Measurements from ENCODE around the gene HDAC2.
"Not testable (repeated sequence)": the region's sequence is repeated elsewhere in the genome, so short reads cannot be mapped to it uniquely, and the experiment has no call there.

Gene HDAC2

DNA sequence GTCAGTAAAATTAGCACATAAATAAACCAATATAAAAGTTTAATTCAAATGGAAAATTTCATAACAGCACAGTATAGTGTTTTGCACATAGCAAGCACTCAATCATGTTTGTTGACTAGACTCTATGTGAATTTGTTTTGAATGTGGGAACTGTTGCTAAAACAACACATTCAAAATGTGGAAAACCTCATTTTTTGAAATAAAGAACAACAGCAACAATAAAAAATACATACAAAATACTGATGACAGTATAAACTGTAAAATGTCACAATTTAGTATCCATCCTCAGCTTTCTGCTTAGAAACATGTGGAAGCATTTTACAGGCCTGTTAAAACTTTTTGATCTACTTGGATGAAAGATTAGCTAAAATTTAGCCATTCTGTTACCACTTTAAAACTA lies 47.4 kb downstream of the HDAC2 start:
- no peak overlapping the region for H3K27ac ChIP-seq
- ChIA-PET CTCF (no interaction called here), POLR2A (ENCODE audit: low non-redundant PET) (no interaction called here)
- no peak for DNase-seq (ENCODE audit: low spot score)
- TF ChIP-seq, protein P1, sequence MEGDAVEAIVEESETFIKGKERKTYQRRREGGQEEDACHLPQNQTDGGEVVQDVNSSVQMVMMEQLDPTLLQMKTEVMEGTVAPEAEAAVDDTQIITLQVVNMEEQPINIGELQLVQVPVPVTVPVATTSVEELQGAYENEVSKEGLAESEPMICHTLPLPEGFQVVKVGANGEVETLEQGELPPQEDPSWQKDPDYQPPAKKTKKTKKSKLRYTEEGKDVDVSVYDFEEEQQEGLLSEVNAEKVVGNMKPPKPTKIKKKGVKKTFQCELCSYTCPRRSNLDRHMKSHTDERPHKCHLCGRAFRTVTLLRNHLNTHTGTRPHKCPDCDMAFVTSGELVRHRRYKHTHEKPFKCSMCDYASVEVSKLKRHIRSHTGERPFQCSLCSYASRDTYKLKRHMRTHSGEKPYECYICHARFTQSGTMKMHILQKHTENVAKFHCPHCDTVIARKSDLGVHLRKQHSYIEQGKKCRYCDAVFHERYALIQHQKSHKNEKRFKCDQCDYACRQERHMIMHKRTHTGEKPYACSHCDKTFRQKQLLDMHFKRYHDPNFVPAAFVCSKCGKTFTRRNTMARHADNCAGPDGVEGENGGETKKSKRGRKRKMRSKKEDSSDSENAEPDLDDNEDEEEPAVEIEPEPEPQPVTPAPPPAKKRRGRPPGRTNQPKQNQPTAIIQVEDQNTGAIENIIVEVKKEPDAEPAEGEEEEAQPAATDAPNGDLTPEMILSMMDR (conservative IDR thresholded peaks at IDR 0.05; ENCODE audit: low read depth) = no peak

DNA sequence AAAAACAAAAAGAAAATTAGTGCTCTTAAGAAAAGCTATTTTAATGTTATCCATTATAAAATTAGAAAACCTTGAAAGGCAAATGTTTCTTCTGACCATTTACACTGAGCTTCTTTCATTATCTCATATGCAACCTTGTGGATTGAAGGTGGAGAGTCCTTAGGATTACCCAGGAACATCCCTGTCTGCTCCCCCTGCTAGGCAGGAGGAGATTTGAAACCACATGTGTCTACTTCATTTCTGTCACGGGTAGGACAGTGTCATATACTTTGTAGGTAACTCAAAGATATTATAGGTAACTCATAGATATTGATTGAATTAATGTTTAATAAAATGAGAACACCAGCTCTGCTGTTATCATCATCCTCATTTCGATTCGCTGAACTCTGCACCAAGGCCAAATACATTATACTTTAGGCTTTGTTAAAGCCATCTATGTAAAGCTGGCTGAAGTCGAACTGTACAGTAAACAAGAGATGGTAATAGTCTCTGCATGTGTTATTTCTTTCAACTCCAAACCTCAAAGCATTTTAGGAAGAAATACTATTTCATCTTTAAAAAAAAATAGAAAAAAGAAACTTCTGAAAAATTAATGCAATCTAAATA lies 49.5 kb downstream of the HDAC2 start:
- TF ChIP-seq, protein P1 (conservative IDR thresholded peaks at IDR 0.05; ENCODE audit: low read depth) = no peak
- DNase-seq (ENCODE audit: low spot score) = no peak
- ChIA-PET POLR2A (ENCODE audit: low non-redundant PET) (no interaction called here), CTCF (interaction anchor here (0.6 kb wide), 2 partner anchors 21 to 1245 kb away, joined by 3 read pairs; no protein-coding TSS in a partner anchor)
- no peak overlapping the region for H3K27ac ChIP-seq

DNA sequence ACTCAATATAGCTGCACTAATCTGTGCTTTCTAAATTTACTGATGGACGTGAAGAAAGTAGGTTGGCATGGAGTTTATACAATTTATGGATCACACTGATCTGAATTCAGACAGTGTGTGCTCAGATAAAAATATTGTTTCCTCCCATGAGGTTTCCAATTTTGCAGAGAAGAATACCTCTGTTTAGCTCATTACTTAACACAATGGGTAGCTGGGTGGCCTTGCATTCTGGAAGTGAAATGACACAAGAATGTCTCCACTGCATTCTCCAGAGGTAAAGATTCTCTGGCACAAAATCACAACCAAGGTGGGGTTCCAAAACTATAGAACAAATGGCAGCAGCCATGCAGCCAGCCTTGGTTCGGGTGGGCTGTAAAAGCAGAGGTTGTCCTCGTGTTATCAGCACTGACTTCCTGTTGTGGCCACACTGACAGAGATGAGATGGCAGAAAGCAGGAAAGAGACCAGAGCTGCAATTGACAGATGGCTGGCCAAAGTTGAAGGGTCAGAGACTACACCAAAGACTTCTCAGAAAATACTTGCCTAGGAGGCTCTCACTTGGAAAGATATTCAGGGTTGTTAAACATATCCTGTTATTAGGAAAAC lies 50.2 kb downstream of the HDAC2 start:
- no peak for DNase-seq (ENCODE audit: low spot score)
- ChIA-PET CTCF (no interaction called here), POLR2A (ENCODE audit: low non-redundant PET) (no interaction called here)
- TF ChIP-seq, protein P1 (conservative IDR thresholded peaks at IDR 0.05; ENCODE audit: low read depth) = no peak
- no peak overlapping the region for H3K27ac ChIP-seq

GRCh38 chr6:113910285-113910684 lies 60.7 kb downstream of the HDAC2 start:
- H3K27ac ChIP-seq; POLR2A ChIA-PET (ENCODE audit: low non-redundant PET); CTCF ChIA-PET; DNase-seq (ENCODE audit: low spot score): not testable (repeated sequence)

GRCh38 chr6:113909224-113909856 lies 61.6 kb downstream of the HDAC2 start:
- ChIA-PET CTCF (interaction anchor here (0.7 kb wide), 2 partner anchors 246 to 534 kb away, joined by 3 read pairs; no protein-coding TSS in a partner anchor), POLR2A (ENCODE audit: low non-redundant PET) (no interaction called here)
- H3K27ac ChIP-seq = no peak overlapping the region
- peak; percentile 43 for DNase-seq (ENCODE audit: low spot score)
- TF ChIP-seq, protein P1 (conservative IDR thresholded peaks at IDR 0.05; ENCODE audit: low read depth) = peak; percentile 78

GRCh38 chr6:113908801-113909200 lies 62.1 kb downstream of the HDAC2 start:
- no peak overlapping the region for H3K27ac ChIP-seq
- no peak for DNase-seq (ENCODE audit: low spot score)
- TF ChIP-seq, protein P1 (conservative IDR thresholded peaks at IDR 0.05; ENCODE audit: low read depth) = no peak
- ChIA-PET CTCF (no interaction called here), POLR2A (ENCODE audit: low non-redundant PET) (no interaction called here)

Measured in RWPE1 (cell line).